Measurements from ENCODE around the gene TAX1BP3. TPM values are rescaled to one million over a fixed set of nuclear protein-coding genes. Genes with fewer than 3 reads are reported as not detected.

The TAX1BP3 gene
- polyA plus RNA-seq, 1 of the 3 experiments (the other 2 are of a cell fraction): 192 TPM

DNA sequence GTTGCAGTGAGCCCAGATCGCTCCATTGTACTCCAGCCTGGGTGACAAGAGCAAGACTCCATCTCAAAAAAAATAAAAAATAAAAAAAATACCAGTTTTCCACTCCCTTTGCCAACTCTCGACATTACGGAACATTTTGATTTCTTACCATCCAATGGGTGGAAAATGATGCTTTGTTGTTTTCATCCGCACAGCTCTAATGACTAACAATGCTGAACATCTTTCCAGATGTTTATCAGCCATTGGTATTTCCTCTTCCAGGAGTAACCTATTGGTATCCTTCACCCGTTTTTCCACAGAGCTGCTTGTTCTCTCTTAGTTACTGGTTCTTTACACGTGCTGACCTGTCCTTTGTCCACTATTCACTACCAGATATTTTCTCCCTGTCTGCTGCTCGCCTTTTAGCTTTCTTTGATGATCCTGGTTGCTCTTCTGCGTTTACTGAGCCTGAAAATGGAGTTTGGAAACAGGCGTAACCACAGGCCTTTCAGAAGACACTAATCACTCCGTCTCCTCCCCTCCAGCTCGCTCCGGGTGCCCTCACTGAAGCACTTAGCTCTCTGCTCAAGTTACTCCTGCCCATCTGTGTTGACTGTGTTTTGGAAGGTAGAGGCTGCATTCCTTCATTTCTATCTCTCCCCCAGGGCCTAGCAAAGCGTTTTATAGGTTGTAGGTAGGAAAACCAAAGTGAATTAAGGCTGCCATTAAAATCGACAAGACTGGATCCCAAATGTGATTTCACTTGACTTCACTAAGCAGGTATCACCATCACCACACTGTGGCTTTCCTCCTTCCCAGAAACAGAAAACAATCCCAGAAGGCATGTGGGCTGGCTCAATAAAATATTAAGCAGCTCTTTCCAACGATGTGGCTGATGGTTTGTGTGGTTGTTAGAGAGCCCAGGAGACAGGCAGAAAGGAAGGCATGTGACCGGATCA, 41.3 kb downstream of the TAX1BP3 start:
- Histone ChIP-seq H2AFZ (ENCODE audit: low read depth) (no peak overlapping the region), H4K20me1 (ENCODE audit: insufficient read depth) (no peaks in the 10 kb centered on the region), H3K4me3 (ENCODE audit: low read depth in 2 of 2, low read length in 1 of 2) (no peak overlapping the region), H3K9ac (no peak overlapping the region), H3K27ac (ENCODE audit: low read depth in 2 of 2, low read length in 1 of 2) (no peak overlapping the region; a peak in 1 of 4 replicates), H3K9me3 (no peaks in the 10 kb centered on the region), H3K4me2 (no peak overlapping the region), H3K9me2 (no peaks in the 10 kb centered on the region), H3F3A (replicated peaks; ENCODE audit: insufficient read depth) (no peaks in the 10 kb centered on the region), H3K36me3 (replicated peaks in 1 of 2; ENCODE audit: control insufficient read depth in 1 of 2, insufficient read depth in 2 of 2, low read length in 1 of 2) (peaks cover 2 to 26% of the 10 kb centered on the region in 2 experiments), H3K79me2 (ENCODE audit: insufficient read depth) (peaks cover 7% of the 10 kb centered on the region; the same call in 1 of the 2 replicates), H3K27me3 (ENCODE audit: insufficient read depth) (no peaks in the 10 kb centered on the region), H3K4me1 (ENCODE audit: control insufficient read depth in 1 of 2, insufficient read depth in 2 of 2, low read depth in 1 of 2, low read length in 1 of 2) (no peaks in the 10 kb centered on the region)
- 65% methylated on average over 16 of the region's 16 CpGs for WGBS (ENCODE audit: low lambda C conversion rate)
- CTCF ChIA-PET: interaction anchor here (0.5 to 1.4 kb wide), 3 partner anchors 9 to 373 kb away, joined by 3 read pairs; partner anchors contain the start of genes CTNS and SHPK
- no peak for TF ChIP-seq NRF1 (IDR thresholded peaks at IDR 0.05; ENCODE audit: low read depth, low read length)
- no peak for TF ChIP-seq TCF12 (IDR thresholded peaks at IDR 0.05)
- TF ChIP-seq, protein P1, sequence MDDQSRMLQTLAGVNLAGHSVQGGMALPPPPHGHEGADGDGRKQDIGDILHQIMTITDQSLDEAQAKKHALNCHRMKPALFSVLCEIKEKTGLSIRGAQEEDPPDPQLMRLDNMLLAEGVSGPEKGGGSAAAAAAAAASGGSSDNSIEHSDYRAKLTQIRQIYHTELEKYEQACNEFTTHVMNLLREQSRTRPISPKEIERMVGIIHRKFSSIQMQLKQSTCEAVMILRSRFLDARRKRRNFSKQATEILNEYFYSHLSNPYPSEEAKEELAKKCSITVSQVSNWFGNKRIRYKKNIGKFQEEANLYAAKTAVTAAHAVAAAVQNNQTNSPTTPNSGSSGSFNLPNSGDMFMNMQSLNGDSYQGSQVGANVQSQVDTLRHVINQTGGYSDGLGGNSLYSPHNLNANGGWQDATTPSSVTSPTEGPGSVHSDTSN (IDR thresholded peaks at IDR 0.05): no peak
- POLR2A ChIA-PET: interaction anchor here (1.2 kb wide), 1 partner anchor 9 kb away, joined by 5 read pairs; the partner anchor contains the start of genes CTNS and SHPK
- no peak for DNase-seq

DNA sequence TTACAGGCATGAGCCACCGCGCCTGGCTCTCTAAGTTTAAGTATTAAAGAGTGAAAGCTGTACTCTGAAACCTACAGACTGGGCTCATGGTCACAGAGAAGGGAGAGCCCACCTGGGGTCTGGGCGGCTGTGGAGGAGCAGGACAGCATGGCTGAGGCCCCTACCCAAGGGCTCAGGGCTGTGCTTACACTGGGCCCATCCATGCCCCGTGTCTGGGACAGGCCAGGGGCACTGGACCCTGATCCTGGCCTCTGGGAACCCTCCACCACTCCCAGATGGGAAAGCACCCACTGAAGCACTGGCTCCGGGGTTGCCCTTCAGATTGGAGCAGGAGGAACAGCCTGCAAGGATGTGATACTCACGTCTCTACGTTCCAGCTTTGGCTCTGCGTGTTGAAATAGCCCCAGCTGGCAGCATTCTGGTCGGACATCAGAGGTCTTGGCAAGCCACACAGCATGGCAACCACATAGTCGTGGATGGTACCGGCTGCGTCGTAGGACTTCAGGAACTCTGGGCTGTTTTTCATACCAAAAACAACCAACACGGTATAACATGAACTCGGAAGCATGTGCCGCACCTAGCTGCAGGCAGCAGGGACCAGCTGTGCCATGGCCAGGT, 45.3 kb downstream of the TAX1BP3 start:
- Histone ChIP-seq H3K36me3 (replicated peaks in 1 of 2; ENCODE audit: control insufficient read depth in 1 of 2, insufficient read depth in 2 of 2, low read length in 1 of 2) (peaks cover 12 to 41% of the 10 kb centered on the region in 2 experiments), H3K4me1 (ENCODE audit: control insufficient read depth in 1 of 2, insufficient read depth in 2 of 2, low read depth in 1 of 2, low read length in 1 of 2) (no peaks in the 10 kb centered on the region), H2AFZ (ENCODE audit: low read depth) (no peak overlapping the region), H3K27me3 (ENCODE audit: insufficient read depth) (no peaks in the 10 kb centered on the region), H3K4me2 (no peak overlapping the region), H3K9me2 (no peaks in the 10 kb centered on the region), H3K9me3 (no peaks in the 10 kb centered on the region), H3K79me2 (ENCODE audit: insufficient read depth) (no peaks in the 10 kb centered on the region), H3K4me3 (ENCODE audit: low read depth in 2 of 2, low read length in 1 of 2) (no peak overlapping the region), H4K20me1 (ENCODE audit: insufficient read depth) (no peaks in the 10 kb centered on the region), H3K9ac (no peak overlapping the region), H3K27ac (ENCODE audit: low read depth in 2 of 2, low read length in 1 of 2) (no peak overlapping the region), H3F3A (replicated peaks; ENCODE audit: insufficient read depth) (no peaks in the 10 kb centered on the region)
- WGBS (ENCODE audit: low lambda C conversion rate): 93% methylated on average over 15 of the region's 16 CpGs
- TF ChIP-seq CHD2 (IDR thresholded peaks at IDR 0.05; ENCODE audit: low read length, partially characterized antibody): no peak
- DNase-seq: no peak
- ChIA-PET CTCF (no interaction called here), POLR2A (no interaction called here)

DNA sequence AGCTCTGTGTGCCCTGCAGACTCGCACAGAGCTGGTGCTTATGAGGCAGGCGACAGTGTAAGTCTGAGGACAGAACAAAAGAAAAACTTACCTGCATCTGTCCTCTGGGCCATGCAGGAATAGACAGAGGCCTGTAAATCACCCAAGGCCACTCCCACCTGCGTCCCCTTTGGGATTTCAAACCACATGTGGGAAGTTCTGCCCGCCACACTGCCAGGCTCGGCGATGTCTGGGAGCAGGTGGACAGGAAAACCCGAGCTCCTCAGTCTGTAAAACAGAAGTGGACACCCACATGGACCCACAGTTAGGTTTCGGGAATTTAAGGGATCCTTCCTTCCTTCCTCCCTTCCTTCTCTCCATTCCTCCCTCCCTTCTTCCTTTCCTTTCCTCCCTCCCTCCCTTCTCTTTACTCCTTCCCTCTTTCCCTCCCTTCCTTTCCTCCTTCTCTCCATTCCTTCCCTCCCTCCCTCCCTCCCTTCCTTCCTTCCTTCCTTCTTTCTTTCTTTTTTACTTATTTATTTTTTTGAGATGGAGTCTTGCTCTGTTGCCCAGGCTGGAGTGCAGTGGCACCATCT, 47.1 kb downstream of the TAX1BP3 start:
- TF ChIP-seq CTCF (IDR thresholded peaks at IDR 0.05): no peak
- no peak for TF ChIP-seq SIN3A (IDR thresholded peaks at IDR 0.05; ENCODE audit: borderline replicate concordance, low read depth, low read length)
- TF ChIP-seq, protein P2, sequence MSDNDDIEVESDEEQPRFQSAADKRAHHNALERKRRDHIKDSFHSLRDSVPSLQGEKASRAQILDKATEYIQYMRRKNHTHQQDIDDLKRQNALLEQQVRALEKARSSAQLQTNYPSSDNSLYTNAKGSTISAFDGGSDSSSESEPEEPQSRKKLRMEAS (IDR thresholded peaks at IDR 0.05; ENCODE audit: low read depth): no peak
- TF ChIP-seq EZH2phosphoT487 (IDR thresholded peaks at IDR 0.05; ENCODE audit: borderline replicate concordance, low read depth): no peak
- TF ChIP-seq ZBTB33 (IDR thresholded peaks at IDR 0.05; ENCODE audit: borderline replicate concordance, low read depth): no peak
- H3K27ac ChIP-seq (ENCODE audit: low read depth in 2 of 2, low read length in 1 of 2): no peak overlapping the region
- no peaks in the 10 kb centered on the region for H4K20me1 ChIP-seq (ENCODE audit: insufficient read depth)
- ChIA-PET POLR2A (no interaction called here), CTCF (interaction anchor here (1.4 kb wide), 1 partner anchor 19 kb away, joined by 3 read pairs; no protein-coding TSS in a partner anchor)
- WGBS (ENCODE audit: low lambda C conversion rate): 95% methylated on average over 8 of the region's 8 CpGs
- H3K9ac ChIP-seq: no peak overlapping the region
- no peak overlapping the region for H3K4me3 ChIP-seq (ENCODE audit: low read depth in 2 of 2, low read length in 1 of 2)
- no peak overlapping the region for H2AFZ ChIP-seq (ENCODE audit: low read depth)
- H3K9me3 ChIP-seq: no peaks in the 10 kb centered on the region
- peaks cover 26 to 40% of the 10 kb centered on the region in 2 experiments for H3K36me3 ChIP-seq (replicated peaks in 1 of 2; ENCODE audit: control insufficient read depth in 1 of 2, insufficient read depth in 2 of 2, low read length in 1 of 2)
- no peak overlapping the region for H3K4me2 ChIP-seq
- no peaks in the 10 kb centered on the region for H3K4me1 ChIP-seq (ENCODE audit: control insufficient read depth in 1 of 2, insufficient read depth in 2 of 2, low read depth in 1 of 2, low read length in 1 of 2)
- DNase-seq: no peak
- no peaks in the 10 kb centered on the region for H3K9me2 ChIP-seq
- no peaks in the 10 kb centered on the region for H3F3A ChIP-seq (replicated peaks; ENCODE audit: insufficient read depth)
- no peaks in the 10 kb centered on the region for H3K27me3 ChIP-seq (ENCODE audit: insufficient read depth)
- H3K79me2 ChIP-seq (ENCODE audit: insufficient read depth): no peaks in the 10 kb centered on the region
